Measurements from ENCODE around the gene MTREX.
"Not testable (repeated sequence)": the region's sequence is repeated elsewhere in the genome, so short reads cannot be mapped to it uniquely, and the experiment has no call there.

MTREX gene

GRCh38 chr5:55307383-55308253, at the start of gene MTREX, which contains the start of gene DHX29:
TSS of gene MTREX (plus strand) at chr5:55307989. CDS start at chr5:55308014, 25 bp downstream.
TSS of gene DHX29 (minus strand) at chr5:55307694. CDS start at chr5:55307573, 121 bp downstream.
- DNase-seq (ENCODE audit: low read depth in 2 of 3, low spot score in 1 of 3), result peak; percentile 77 to 83 (median 80)

GRCh38 chr5:55258339-55258738, 49.5 kb upstream of the MTREX start:
- no peak for DNase-seq (ENCODE audit: low read depth in 2 of 3, low spot score in 1 of 3)

- no peak for DNase-seq (ENCODE audit: low read depth in 2 of 3, low spot score in 1 of 3)
These were observed 31.0 kb upstream of the MTREX start for GRCh38 chr5:55276771-55277170.

- DNase-seq (ENCODE audit: low read depth in 2 of 3, low spot score in 1 of 3), result no peak
These were observed 29.0 kb upstream of the MTREX start for GRCh38 chr5:55278778-55279177.

- no peak for DNase-seq (ENCODE audit: low read depth in 2 of 3, low spot score in 1 of 3)
These were observed 21.3 kb upstream of the MTREX start for GRCh38 chr5:55286411-55286933.

- no peak for DNase-seq (ENCODE audit: low read depth in 2 of 3, low spot score in 1 of 3)
These were observed 18.0 kb upstream of the MTREX start for GRCh38 chr5:55289808-55290207.

GRCh38 chr5:55290991-55291390, 16.8 kb upstream of the MTREX start:
- no peak for DNase-seq (ENCODE audit: low read depth in 2 of 3, low spot score in 1 of 3)

GRCh38 chr5:55294935-55295334, 12.9 kb upstream of the MTREX start:
- no peak for DNase-seq (ENCODE audit: low read depth in 2 of 3, low spot score in 1 of 3)

- DNase-seq (ENCODE audit: low read depth in 2 of 3, low spot score in 1 of 3), result no peak
These were observed 6.9 kb upstream of the MTREX start for GRCh38 chr5:55300890-55301289.

- DNase-seq (ENCODE audit: low read depth in 2 of 3, low spot score in 1 of 3), result no peak
These were observed 4.5 kb upstream of the MTREX start for GRCh38 chr5:55303238-55303690.

- no peak for DNase-seq (ENCODE audit: low read depth in 2 of 3, low spot score in 1 of 3)
These were observed 3.2 kb upstream of the MTREX start for GRCh38 chr5:55304584-55304983.

- no peak for DNase-seq (ENCODE audit: low read depth in 2 of 3, low spot score in 1 of 3)
These were observed 2.4 kb upstream of the MTREX start for GRCh38 chr5:55305345-55305744.

GRCh38 chr5:55306641-55307382, 977 bp upstream of the MTREX start:
- no peak for DNase-seq (ENCODE audit: low read depth in 2 of 3, low spot score in 1 of 3)

- DNase-seq (ENCODE audit: low read depth in 2 of 3, low spot score in 1 of 3), result peak in 2 of 3 donors; percentile 8 to 14
These were observed 556 bp downstream of the MTREX start for GRCh38 chr5:55308254-55308836.

- no peak for DNase-seq (ENCODE audit: low read depth in 2 of 3, low spot score in 1 of 3)
These were observed 6.3 kb downstream of the MTREX start for GRCh38 chr5:55313870-55314617.

- DNase-seq (ENCODE audit: low read depth in 2 of 3, low spot score in 1 of 3), result no peak
These were observed 8.5 kb downstream of the MTREX start for GRCh38 chr5:55316289-55316688.

- DNase-seq (ENCODE audit: low read depth in 2 of 3, low spot score in 1 of 3), result no peak
These were observed 9.0 kb downstream of the MTREX start for GRCh38 chr5:55316837-55317236.

- not testable (repeated sequence) for DNase-seq (ENCODE audit: low read depth in 2 of 3, low spot score in 1 of 3)
These were observed 10.4 kb downstream of the MTREX start for GRCh38 chr5:55318237-55318636.

GRCh38 chr5:55319491-55319890, 11.7 kb downstream of the MTREX start:
- DNase-seq (ENCODE audit: low read depth in 2 of 3, low spot score in 1 of 3), result no peak

- DNase-seq (ENCODE audit: low read depth in 2 of 3, low spot score in 1 of 3), result no peak
These were observed 12.8 kb downstream of the MTREX start for GRCh38 chr5:55320571-55320970.

- DNase-seq (ENCODE audit: low read depth in 2 of 3, low spot score in 1 of 3), result no peak
These were observed 16.2 kb downstream of the MTREX start for GRCh38 chr5:55324006-55324405.
